ENCODE measurements around the gene HIVEP1. TPM values are rescaled to one million over a fixed set of nuclear protein-coding genes. Genes with fewer than 3 reads are reported as not detected.

Gene HIVEP1
- total and polyA plus RNA-seq, 2 of the 8 experiments (the other 6 are each of a cell fraction or from before 2014, with no cell fraction given), result 22.6 to 23.1 TPM

- no peak overlapping the region for H2AK5ac ChIP-seq (ENCODE audit: low read depth, low read length)
- no peaks in the 10 kb centered on the region for H3K9me3 ChIP-seq (ENCODE audit: insufficient read depth in 2 of 2, low read depth in 1 of 2, low read length in 1 of 2)
- no peak overlapping the region for H2BK15ac ChIP-seq (ENCODE audit: low read length)
- no peak overlapping the region for H2BK12ac ChIP-seq (ENCODE audit: low read depth, low read length)
- no peak overlapping the region for H3K4ac ChIP-seq (replicated peaks; ENCODE audit: insufficient read length, low read depth, low read length)
- H4K91ac ChIP-seq (replicated peaks; ENCODE audit: insufficient read length, low read length), result no peak overlapping the region
- no peak overlapping the region for H3K23ac ChIP-seq (ENCODE audit: insufficient read length)
- H3K4me3 ChIP-seq (ENCODE audit: extremely low read depth in 1 of 4, insufficient read depth in 2 of 4, low read depth in 3 of 4, low read length in 4 of 4), result no peak overlapping the region
- H3K27ac ChIP-seq (ENCODE audit: low read depth, low read length), result no peak overlapping the region
- no peak overlapping the region for H3K14ac ChIP-seq (ENCODE audit: insufficient read length)
- no peak overlapping the region for H2BK20ac ChIP-seq (ENCODE audit: low read length)
- H4K20me1 ChIP-seq (replicated peaks in 1 of 2; ENCODE audit: control insufficient read depth in 1 of 2, insufficient read depth in 2 of 2, low read length in 2 of 2), result peaks cover 2 to 9% of the 10 kb centered on the region in 2 experiments
- no peaks in the 10 kb centered on the region for H3K23me2 ChIP-seq (ENCODE audit: low read depth, low read length)
- no peak overlapping the region for H4K8ac ChIP-seq (ENCODE audit: extremely low read depth, insufficient read depth, low read length)
- FAIRE-seq, result no peak
- H3K18ac ChIP-seq (ENCODE audit: extremely low read depth, low read length), result no peak overlapping the region
- H3K56ac ChIP-seq (replicated peaks; ENCODE audit: insufficient read length, low read depth, low read length), result no peak overlapping the region
- no peak overlapping the region for H2BK120ac ChIP-seq (replicated peaks; ENCODE audit: low read depth, low read length)
- POLR2A ChIA-PET (ENCODE audit: partially characterized antibody), result interaction anchor here (1.0 to 1.2 kb wide), 2 partner anchors 15 to 19 kb away, joined by 3 read pairs; no protein-coding TSS in a partner anchor
- peaks cover 0 to 13% (median 8%) of the 10 kb centered on the region in 4 experiments; a peak in 4 of 7 replicates for H3K4me1 ChIP-seq (replicated peaks in 1 of 4; ENCODE audit: control insufficient read depth in 3 of 4, insufficient read depth in 4 of 4, low read length in 3 of 4)
- 75% methylated on average over 7 of the region's 7 CpGs; no CpG with 5 or more reads in 1 of the 2 experiments for WGBS, 2 experiments (ENCODE audit: extremely low coverage in 1 of 2, insufficient coverage in 1 of 2, insufficient read length in 1 of 2, insufficient replicate concordance in 2 of 2, low coverage in 1 of 2, low lambda C conversion rate in 2 of 2, missing lambda C conversion rate in 1 of 2)
- H4K5ac ChIP-seq (ENCODE audit: insufficient read length, low read depth, low read length), result no peak overlapping the region
- no peak overlapping the region for H2AFZ ChIP-seq (ENCODE audit: low read length)
- H3K27me3 ChIP-seq (replicated peaks in 1 of 4; ENCODE audit: control insufficient read depth in 3 of 4, extremely low read depth in 1 of 4, insufficient read depth in 3 of 4, low read length in 3 of 4), result no peaks in the 10 kb centered on the region
- peaks cover 3% of the 10 kb centered on the region; the same call in 1 of the 2 replicates for H3K79me1 ChIP-seq (ENCODE audit: low read depth, low read length)
- no peak overlapping the region for H2BK5ac ChIP-seq (ENCODE audit: low read depth, low read length)
- CTCF ChIA-PET (ENCODE audit: partially characterized antibody), result no interaction called here
- H3K4me2 ChIP-seq (ENCODE audit: insufficient read depth in 1 of 2, low read depth in 2 of 2, low read length in 2 of 2), result no peak overlapping the region
- no peak overlapping the region for H3K9ac ChIP-seq (replicated peaks in 1 of 4; ENCODE audit: extremely low read depth in 1 of 4, low read depth in 3 of 4, low read length in 3 of 4)
- peaks cover 0 to 2% (median 0%) of the 10 kb centered on the region in 4 experiments; a peak in 1 of 8 replicates for H3K36me3 ChIP-seq (ENCODE audit: control insufficient read depth in 2 of 4, insufficient read depth in 4 of 4, low read length in 3 of 4)
- peaks cover 0 to 90% of the 10 kb centered on the region in 2 experiments; a peak in 3 of 4 replicates for H3K79me2 ChIP-seq (ENCODE audit: control insufficient read depth in 1 of 2, insufficient read depth in 2 of 2, low read length in 2 of 2)
- no peak for DNase-seq (ENCODE audit: low read depth in 1 of 2, low spot score in 2 of 2)
- TF ChIP-seq BCL11A (IDR thresholded peaks at IDR 0.05; ENCODE audit: low read depth in 2 of 2, low read length in 2 of 2), result no peak
- no peak for TF ChIP-seq RXRA (IDR thresholded peaks at IDR 0.05; ENCODE audit: insufficient read depth, low read depth, low read length)
- TF ChIP-seq CTBP2 (IDR thresholded peaks at IDR 0.05; ENCODE audit: borderline replicate concordance, insufficient read depth, insufficient read length, low read length), result no peak
- TF ChIP-seq ATF2 (IDR thresholded peaks at IDR 0.05; ENCODE audit: low read length), result no peak
- no peak for TF ChIP-seq CTCF (IDR thresholded peaks at IDR 0.05; ENCODE audit: control extremely low read depth in 1 of 3, insufficient read depth in 1 of 3, low read depth in 1 of 3, low read length in 3 of 3)
- TF ChIP-seq NANOG (IDR thresholded peaks at IDR 0.05; ENCODE audit: insufficient read depth, low read depth, low read length, poor library complexity, severe bottlenecking), result no peak
- TF ChIP-seq ATF3 (IDR thresholded peaks at IDR 0.05; ENCODE audit: insufficient read depth, low read depth, low read length), result no peak
These were observed 72.6 kb downstream of the HIVEP1 start for GRCh38 chr6:12084681-12085080.
